ENCODE measurements around the gene CEBPG.

GRCh38 chr19:33391631-33392249, 18.2 kb downstream of the CEBPG start:
- TF ChIP-seq, protein P1, sequence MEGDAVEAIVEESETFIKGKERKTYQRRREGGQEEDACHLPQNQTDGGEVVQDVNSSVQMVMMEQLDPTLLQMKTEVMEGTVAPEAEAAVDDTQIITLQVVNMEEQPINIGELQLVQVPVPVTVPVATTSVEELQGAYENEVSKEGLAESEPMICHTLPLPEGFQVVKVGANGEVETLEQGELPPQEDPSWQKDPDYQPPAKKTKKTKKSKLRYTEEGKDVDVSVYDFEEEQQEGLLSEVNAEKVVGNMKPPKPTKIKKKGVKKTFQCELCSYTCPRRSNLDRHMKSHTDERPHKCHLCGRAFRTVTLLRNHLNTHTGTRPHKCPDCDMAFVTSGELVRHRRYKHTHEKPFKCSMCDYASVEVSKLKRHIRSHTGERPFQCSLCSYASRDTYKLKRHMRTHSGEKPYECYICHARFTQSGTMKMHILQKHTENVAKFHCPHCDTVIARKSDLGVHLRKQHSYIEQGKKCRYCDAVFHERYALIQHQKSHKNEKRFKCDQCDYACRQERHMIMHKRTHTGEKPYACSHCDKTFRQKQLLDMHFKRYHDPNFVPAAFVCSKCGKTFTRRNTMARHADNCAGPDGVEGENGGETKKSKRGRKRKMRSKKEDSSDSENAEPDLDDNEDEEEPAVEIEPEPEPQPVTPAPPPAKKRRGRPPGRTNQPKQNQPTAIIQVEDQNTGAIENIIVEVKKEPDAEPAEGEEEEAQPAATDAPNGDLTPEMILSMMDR (IDR thresholded peaks at IDR 0.05) = no peak
- TF ChIP-seq POLR2A (IDR thresholded peaks at IDR 0.05) = no peak
